Hepatocyte (in vitro differentiated cells): ENCODE data around the gene MAGI2.

Experiments
- CTCF ChIP-seq: fragments of 200-600 bp; sonication (generic); IDR thresholded peaks from 2 replicates; pipeline ENCODE4 v1.5.1; 2016; ENCODE audit warnings: antibody characterized with exemption, mild to moderate bottlenecking; ENCODE audit not compliant: poor library complexity
- EZH2 ChIP-seq: fragments of 200-600 bp; sonication (generic); IDR thresholded peaks from 2 replicates; pipeline ENCODE4 v1.6.1; 2016; ENCODE audit warnings: antibody characterized with exemption, mild to moderate bottlenecking, borderline replicate concordance

GRCh38 chr7:78038465-78039080 is 1414.9 kb downstream of the MAGI2 start:
- TF ChIP-seq CTCF = no peak
- no peak for TF ChIP-seq EZH2
